ENCODE results near the gene C4orf50.

C4orf50 gene

DNA sequence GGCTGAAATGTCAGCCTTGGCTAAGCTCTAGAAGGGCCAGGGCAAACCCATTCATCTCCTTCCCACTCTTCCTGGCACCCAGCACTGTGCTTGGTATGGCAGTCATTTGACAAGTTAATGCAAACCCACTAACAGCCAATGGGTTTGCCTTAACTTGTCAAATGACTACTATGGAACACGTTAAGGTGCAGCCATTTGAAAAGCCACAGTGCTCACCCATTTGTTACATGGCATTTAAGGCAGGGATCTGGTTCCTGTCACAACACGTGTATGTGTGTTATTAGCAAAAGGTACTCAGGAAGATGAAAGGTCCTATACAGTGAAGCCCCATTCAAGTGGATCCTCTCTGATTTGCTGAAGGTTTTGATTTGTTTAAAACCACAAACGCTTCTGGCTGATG lies 132.5 kb downstream of the C4orf50 start:
- TF ChIP-seq GATA1 (IDR thresholded peaks at IDR 0.05; ENCODE audit: low read depth, low read length) = no peak
- TF ChIP-seq POLR2A (IDR thresholded peaks at IDR 0.05; ENCODE audit: low read length) = no peak

DNA sequence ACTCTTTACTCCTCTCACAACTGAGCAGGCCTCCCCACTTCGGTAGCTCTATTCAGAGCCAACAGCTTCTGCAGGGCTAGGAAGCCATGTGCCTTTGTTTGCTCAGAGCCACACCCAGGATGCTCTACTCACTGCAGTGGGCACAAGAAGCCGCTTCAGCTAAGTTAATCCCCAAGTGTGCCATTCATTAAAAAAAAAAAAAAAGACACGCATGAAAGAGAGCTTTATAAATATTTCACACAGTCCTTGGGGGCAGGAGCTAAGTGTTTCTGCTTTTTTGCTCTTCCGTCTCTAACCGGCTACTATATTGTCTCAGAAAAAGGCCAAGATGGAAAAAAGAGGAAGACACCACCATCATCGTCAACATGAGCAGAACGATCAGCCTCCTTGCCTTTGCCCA lies 133.4 kb downstream of the C4orf50 start:
- no peak for DNase-seq
- TF ChIP-seq POLR2A (IDR thresholded peaks at IDR 0.05; ENCODE audit: low read length) (no peak), GATA1 (IDR thresholded peaks at IDR 0.05; ENCODE audit: low read depth, low read length) (no peak)

More for the DNA sequence above, 132.5 kb downstream of the C4orf50 start:
- no peak for DNase-seq

DNA sequence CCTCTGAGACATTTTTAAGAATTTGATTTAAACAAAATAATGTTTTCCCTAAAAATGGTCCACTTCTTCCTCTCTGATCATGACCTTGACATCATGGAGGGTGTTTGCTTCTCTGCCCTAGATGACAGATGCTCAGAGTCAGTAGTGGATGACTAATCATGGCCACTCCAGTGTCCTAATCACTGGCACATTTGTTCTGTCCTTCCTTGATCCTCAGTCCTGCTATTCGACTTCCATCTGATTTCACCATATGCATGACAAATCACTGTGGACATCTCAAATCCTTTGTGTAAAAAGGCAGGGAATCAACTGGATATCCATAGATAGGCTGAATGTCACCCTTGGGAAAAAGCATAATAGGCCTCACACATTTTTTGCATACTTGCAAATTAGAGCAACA lies 134.3 kb downstream of the C4orf50 start:
- TF ChIP-seq POLR2A (IDR thresholded peaks at IDR 0.05; ENCODE audit: low read length) = no peak
- no peak for TF ChIP-seq GATA1 (IDR thresholded peaks at IDR 0.05; ENCODE audit: low read depth, low read length)

GRCh38 chr4:5882947-5883346 lies 135.3 kb downstream of the C4orf50 start:
- TF ChIP-seq POLR2A (IDR thresholded peaks at IDR 0.05; ENCODE audit: low read length) (no peak), GATA1 (IDR thresholded peaks at IDR 0.05; ENCODE audit: low read depth, low read length) (no peak)
- DNase-seq = no peak

More for the DNA sequence above, 134.3 kb downstream of the C4orf50 start:
- no peak for DNase-seq

DNA sequence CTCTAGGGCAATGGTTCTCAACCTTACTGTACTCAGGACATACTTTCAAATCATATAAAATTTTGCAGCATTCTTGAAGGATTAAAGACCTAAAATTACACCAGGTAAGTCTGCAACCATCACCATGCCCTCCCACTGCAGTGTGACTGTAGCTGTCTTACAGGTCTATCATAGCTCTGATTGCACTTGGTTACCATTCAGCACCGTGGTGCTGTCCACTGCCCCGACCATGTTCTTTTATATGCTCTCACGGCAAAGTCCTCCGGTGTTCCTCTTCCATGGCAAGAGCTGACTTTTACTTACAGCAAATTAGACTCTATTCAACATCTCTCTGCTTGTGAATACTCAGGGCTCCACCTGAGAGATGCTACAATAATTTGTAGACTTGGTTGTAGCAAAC lies 136.9 kb downstream of the C4orf50 start:
- DNase-seq = no peak
- TF ChIP-seq POLR2A (IDR thresholded peaks at IDR 0.05; ENCODE audit: low read length) (no peak), GATA1 (IDR thresholded peaks at IDR 0.05; ENCODE audit: low read depth, low read length) (no peak)

DNA sequence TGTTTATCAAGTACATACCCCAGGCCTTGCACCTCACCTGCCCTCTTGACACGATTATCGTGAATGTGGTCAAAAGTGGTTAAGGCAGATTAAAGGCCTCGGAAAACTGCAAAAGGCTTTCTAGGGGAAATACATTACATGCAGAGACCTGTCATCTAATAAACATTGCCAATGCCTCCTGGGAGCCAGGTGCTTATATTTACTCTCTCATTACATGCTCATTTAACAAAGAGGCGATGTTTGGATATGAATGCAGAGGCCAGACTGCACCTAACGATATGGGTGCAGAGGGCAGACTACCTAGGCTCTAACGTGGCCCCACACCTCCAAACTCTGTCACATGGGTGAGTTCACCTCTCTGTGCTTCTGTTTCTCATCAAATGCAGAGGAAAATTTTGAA lies 139.9 kb downstream of the C4orf50 start:
- no peak for DNase-seq
- TF ChIP-seq GATA1 (IDR thresholded peaks at IDR 0.05; ENCODE audit: low read depth, low read length) = no peak
- TF ChIP-seq POLR2A (IDR thresholded peaks at IDR 0.05; ENCODE audit: low read length) = no peak

DNA sequence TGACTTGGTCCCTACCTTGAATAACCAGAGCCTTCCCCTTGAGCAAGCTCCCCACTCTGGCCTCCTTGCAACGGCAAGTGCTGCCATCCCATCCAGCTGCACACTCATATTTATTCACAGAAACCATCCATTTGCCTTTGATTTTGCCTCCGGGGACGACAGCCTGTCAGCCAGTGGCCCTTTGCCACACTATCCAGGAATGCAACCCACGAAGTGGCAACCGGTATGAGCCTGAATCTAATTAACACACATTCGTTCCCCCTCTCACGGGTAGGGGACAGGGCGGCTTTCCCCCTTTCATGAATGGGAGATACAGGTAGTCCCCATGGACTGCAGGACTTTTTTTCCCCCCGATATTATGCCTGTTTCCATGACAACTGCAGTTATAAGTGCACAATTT lies 140.8 kb downstream of the C4orf50 start:
- no peak for DNase-seq
- TF ChIP-seq GATA1 (IDR thresholded peaks at IDR 0.05; ENCODE audit: low read depth, low read length) = no peak
- no peak for TF ChIP-seq POLR2A (IDR thresholded peaks at IDR 0.05; ENCODE audit: low read length)

DNA sequence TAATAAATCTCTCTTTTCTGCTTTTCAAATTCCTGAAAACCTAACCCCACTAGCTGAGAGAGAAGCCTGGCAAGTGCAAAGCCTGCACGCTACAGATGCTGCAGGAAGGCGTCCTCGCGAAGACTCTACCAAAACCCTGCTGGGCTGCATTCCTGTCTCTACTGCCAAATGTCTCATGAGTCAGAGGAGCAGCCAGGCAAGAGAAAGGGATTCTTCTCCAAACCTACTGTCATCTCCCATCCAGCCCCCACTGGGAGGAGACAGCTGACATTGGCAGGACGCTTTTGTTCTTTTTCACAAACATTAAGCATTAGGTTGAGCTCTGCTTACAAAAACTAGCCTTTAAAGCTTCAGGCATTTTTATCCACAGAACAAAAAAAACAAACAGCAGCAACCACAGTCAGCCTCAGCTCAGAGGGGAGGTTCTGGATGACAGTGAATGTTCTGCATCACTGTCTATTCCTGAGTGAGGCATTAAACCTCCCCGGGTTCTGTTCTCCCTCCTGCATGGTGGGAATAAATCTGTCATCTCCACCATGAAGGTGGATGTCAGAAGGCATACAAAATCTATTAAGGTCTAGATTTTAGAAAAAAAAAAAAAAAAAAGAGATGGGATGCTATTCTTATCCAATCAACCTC lies 143.3 kb downstream of the C4orf50 start:
- no peak for DNase-seq
- no peak for TF ChIP-seq GATA1 (IDR thresholded peaks at IDR 0.05; ENCODE audit: low read depth, low read length)
- TF ChIP-seq POLR2A (IDR thresholded peaks at IDR 0.05; ENCODE audit: low read length) = no peak

DNA sequence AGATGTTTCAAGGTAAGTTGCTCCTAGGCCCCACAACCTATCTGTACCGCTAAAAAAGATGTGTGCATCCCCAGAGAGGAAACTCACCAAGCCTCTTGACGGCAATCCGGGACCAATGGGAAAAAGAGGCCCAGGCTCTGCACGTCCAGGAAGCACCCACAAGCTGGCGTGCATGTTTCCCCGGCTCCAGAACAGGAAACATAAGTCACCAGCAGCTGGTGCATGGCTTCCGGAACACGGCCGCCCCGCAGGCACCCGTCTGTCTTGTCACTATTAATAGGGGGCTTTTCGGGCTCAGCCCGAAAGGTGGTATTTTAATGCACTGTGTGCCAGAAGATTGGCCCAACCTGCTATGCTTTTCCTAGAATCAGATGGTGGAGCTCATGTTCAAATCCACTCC lies 147.5 kb downstream of the C4orf50 start:
- no peak for TF ChIP-seq GATA1 (IDR thresholded peaks at IDR 0.05; ENCODE audit: low read depth, low read length)
- no peak for TF ChIP-seq POLR2A (IDR thresholded peaks at IDR 0.05; ENCODE audit: low read length)
- DNase-seq = no peak

GRCh38 chr4:5869966-5870619 lies 148.1 kb downstream of the C4orf50 start:
- no peak for DNase-seq
- no peak for TF ChIP-seq GATA1 (IDR thresholded peaks at IDR 0.05; ENCODE audit: low read depth, low read length)
- no peak for TF ChIP-seq POLR2A (IDR thresholded peaks at IDR 0.05; ENCODE audit: low read length)

DNA sequence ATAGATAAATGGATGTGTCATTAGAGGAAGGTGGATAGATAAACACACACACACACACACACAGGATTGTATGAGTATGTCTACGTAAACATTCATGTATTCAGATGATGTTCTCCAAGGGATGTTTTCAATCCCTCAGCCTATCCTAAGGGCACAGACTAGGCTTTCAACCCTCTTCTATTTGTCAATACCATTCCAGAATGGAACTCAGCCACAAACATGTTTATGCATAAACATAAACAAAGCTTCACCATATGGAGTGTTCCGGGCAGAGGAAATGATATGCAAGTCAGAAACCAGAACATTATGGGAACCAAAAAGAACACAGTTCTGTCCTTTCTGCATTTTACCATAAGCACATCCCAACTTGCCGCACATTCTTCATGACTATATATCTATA lies 150.4 kb downstream of the C4orf50 start:
- DNase-seq = no peak
- no peak for TF ChIP-seq POLR2A (IDR thresholded peaks at IDR 0.05; ENCODE audit: low read length)
- TF ChIP-seq GATA1 (IDR thresholded peaks at IDR 0.05; ENCODE audit: low read depth, low read length) = no peak

- no peak for TF ChIP-seq POLR2A (IDR thresholded peaks at IDR 0.05; ENCODE audit: low read length)
- no peak for TF ChIP-seq GATA1 (IDR thresholded peaks at IDR 0.05; ENCODE audit: low read depth, low read length)
- DNase-seq = no peak
Observed at GRCh38 chr4:5866841-5867813, 151.1 kb downstream of the C4orf50 start.

GRCh38 chr4:5865896-5866599 lies 152.2 kb downstream of the C4orf50 start:
- TF ChIP-seq GATA1 (IDR thresholded peaks at IDR 0.05; ENCODE audit: low read depth, low read length) (no peak), POLR2A (IDR thresholded peaks at IDR 0.05; ENCODE audit: low read length) (no peak)
- DNase-seq = no peak

All from erythroblast (primary cell).